ENCODE results near the gene TMEM63B. TPM values are rescaled to one million over a fixed set of nuclear protein-coding genes. Genes with fewer than 3 reads are reported as not detected.

Gene TMEM63B
- total RNA-seq, 1 donor from 2014 or later, result 33.4 TPM

DNA sequence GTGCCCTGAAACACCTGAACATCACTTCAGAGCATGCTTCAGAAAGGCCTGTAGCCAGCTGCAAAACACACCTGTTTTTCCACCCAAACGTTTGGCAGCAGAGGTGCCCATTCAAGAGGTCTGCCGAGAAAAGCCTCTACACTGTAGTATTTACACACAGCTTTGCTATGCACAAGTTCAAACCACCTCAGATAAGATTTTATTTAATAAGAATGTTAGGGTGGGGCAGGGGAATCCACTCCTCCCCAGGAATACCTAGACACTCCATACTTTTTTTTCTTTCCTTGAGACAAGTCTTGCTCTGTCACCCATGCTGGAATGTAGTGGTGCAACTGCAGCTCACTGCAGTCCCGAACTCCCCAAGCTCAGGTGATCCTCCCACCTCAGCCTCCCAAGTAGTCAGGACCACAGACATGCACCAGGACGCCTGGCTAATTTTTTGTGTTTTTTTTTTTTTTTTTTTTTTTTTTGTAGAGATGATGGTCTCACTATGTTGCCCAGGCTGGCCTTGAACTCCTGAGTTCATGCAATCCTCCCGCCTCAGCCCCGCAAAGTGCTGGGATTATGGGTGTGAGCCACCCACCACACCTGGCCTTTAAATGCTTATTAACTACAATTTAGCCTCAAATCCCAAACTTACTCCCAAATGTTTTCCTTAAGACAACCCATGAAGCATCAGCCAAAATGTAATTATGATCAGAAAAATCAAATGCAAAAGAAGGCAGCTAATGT is 9.8 kb upstream of the TMEM63B start:
- H3K27me3 Mint-ChIP-seq (ENCODE audit: unreplicated experiment), result peaks cover 8% of the 10 kb centered on the region
- H3K9me3 Mint-ChIP-seq (ENCODE audit: unreplicated experiment), result no peaks in the 10 kb centered on the region

DNA sequence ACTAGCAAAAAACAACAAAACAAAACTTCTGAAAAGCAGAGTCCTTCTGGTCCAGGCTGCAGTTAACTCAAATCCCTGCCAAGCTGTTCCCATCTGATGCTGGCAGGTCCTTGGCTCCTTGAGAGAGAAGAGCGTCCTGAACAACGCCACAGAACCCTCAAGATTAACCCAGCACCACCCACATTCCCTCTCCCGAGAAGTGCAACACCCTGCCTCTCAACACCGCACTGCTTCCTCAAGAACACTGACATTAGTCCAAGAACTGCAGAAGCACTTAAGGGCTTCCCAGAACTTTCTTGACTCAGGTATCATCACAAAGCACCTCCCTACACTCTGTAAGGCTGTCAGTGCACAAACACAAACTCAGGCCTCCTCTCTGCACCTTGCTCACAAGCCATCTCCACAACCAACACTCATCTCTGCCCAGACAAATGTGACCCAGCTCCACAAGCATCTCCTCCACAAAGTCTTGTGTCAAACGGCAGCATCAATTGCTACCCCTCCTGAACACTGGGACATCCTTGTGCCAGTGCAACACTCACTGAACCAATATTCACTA is 7.6 kb upstream of the TMEM63B start:
- no peak for DNase-seq (ENCODE audit: low spot score)

More for the DNA sequence above, 9.8 kb upstream of the TMEM63B start:
- H3K4me1 Mint-ChIP-seq (ENCODE audit: unreplicated experiment), result peaks cover 9% of the 10 kb centered on the region
- H3K27ac Mint-ChIP-seq (ENCODE audit: unreplicated experiment), result no peak overlapping the region
- H3K36me3 Mint-ChIP-seq (ENCODE audit: low read depth, unreplicated experiment), result peaks cover 21% of the 10 kb centered on the region
- no peak overlapping the region for H3K4me3 Mint-ChIP-seq (ENCODE audit: unreplicated experiment)
- TF ChIP-seq, protein P1, sequence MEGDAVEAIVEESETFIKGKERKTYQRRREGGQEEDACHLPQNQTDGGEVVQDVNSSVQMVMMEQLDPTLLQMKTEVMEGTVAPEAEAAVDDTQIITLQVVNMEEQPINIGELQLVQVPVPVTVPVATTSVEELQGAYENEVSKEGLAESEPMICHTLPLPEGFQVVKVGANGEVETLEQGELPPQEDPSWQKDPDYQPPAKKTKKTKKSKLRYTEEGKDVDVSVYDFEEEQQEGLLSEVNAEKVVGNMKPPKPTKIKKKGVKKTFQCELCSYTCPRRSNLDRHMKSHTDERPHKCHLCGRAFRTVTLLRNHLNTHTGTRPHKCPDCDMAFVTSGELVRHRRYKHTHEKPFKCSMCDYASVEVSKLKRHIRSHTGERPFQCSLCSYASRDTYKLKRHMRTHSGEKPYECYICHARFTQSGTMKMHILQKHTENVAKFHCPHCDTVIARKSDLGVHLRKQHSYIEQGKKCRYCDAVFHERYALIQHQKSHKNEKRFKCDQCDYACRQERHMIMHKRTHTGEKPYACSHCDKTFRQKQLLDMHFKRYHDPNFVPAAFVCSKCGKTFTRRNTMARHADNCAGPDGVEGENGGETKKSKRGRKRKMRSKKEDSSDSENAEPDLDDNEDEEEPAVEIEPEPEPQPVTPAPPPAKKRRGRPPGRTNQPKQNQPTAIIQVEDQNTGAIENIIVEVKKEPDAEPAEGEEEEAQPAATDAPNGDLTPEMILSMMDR (IDR thresholded peaks at IDR 0.05; ENCODE audit: unreplicated experiment), result no peak
- no peak for DNase-seq (ENCODE audit: low spot score)

DNA sequence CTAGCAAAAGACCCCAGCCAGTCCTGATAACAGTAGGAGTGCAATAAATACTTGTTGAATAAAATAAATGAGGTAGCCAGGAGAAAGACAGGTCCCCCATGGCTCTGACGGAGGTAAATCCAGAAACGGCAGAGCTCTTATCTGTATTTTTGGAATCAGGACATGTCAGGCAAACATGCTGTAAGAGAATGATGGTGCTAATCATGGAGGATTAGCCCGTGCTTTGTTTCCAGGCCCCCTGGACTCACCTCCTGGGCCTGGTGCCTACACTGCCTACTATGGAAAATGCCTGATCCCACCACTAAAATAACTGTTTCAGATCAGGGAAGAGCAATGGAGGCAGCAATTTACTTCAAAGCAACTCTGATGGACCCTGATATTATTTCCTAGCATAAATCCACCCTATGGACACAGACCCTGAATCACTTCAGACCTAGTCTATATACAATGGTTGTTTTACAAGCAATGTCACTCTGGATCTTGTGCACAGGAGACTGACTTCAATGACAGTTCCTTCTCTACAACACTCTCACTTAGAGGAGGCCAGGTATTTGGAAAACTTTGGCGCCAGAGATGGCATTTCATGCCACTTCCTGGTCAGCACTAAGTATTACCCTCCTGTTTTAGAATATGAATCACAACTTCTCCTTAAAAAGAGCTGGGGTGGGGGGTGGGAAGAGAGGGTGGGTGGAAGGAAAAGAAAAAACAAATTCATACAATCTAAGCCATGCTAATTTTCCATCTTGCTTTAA is 6.5 kb upstream of the TMEM63B start:
- Mint-ChIP-seq H3K9me3 (ENCODE audit: unreplicated experiment) (no peaks in the 10 kb centered on the region), H3K27me3 (ENCODE audit: unreplicated experiment) (peaks cover 8% of the 10 kb centered on the region), H3K4me3 (ENCODE audit: unreplicated experiment) (no peak overlapping the region), H3K36me3 (ENCODE audit: low read depth, unreplicated experiment) (peaks cover 3% of the 10 kb centered on the region), H3K27ac (ENCODE audit: unreplicated experiment) (no peak overlapping the region), H3K4me1 (ENCODE audit: unreplicated experiment) (peaks cover 33% of the 10 kb centered on the region)
- DNase-seq (ENCODE audit: low spot score), result no peak
- TF ChIP-seq, protein P1 (IDR thresholded peaks at IDR 0.05; ENCODE audit: unreplicated experiment), result no peak

More for the DNA sequence above, 7.6 kb upstream of the TMEM63B start:
- no peaks in the 10 kb centered on the region for H3K9me3 Mint-ChIP-seq (ENCODE audit: unreplicated experiment)
- H3K27me3 Mint-ChIP-seq (ENCODE audit: unreplicated experiment), result peaks cover 8% of the 10 kb centered on the region
- H3K36me3 Mint-ChIP-seq (ENCODE audit: low read depth, unreplicated experiment), result peaks cover 11% of the 10 kb centered on the region
- TF ChIP-seq, protein P1 (IDR thresholded peaks at IDR 0.05; ENCODE audit: unreplicated experiment), result no peak
- H3K4me1 Mint-ChIP-seq (ENCODE audit: unreplicated experiment), result peaks cover 29% of the 10 kb centered on the region
- no peak overlapping the region for H3K4me3 Mint-ChIP-seq (ENCODE audit: unreplicated experiment)
- no peak overlapping the region for H3K27ac Mint-ChIP-seq (ENCODE audit: unreplicated experiment)

DNA sequence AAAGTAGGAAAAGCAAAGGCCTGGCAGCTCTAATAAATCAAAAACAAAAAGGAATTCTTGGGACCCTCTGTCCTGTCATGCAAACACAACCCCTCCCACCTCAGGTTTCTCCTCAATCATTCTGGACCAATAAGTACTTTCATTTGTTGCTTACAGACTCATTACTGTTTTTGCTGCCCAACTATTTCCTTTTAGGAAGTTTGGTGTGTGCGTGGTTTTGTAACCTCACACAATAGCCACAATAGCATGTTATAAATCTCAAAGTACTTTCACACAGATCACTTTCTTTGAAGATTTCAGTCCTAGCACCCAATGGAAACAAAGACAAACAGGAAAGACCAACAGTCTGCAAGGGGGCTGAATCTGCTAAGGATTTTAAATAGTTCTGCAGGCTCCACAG is 4.6 kb upstream of the TMEM63B start:
- Mint-ChIP-seq H3K4me3 (ENCODE audit: unreplicated experiment) (no peak overlapping the region), H3K27me3 (ENCODE audit: unreplicated experiment) (peaks cover 8% of the 10 kb centered on the region), H3K9me3 (ENCODE audit: unreplicated experiment) (no peaks in the 10 kb centered on the region), H3K36me3 (ENCODE audit: low read depth, unreplicated experiment) (peaks cover 2% of the 10 kb centered on the region), H3K27ac (ENCODE audit: unreplicated experiment) (no peak overlapping the region), H3K4me1 (ENCODE audit: unreplicated experiment) (peaks cover 42% of the 10 kb centered on the region)
- TF ChIP-seq, protein P1 (IDR thresholded peaks at IDR 0.05; ENCODE audit: unreplicated experiment), result no peak
- DNase-seq (ENCODE audit: low spot score), result no peak
